ENCODE measurements around the gene SERTM1. TPM values are rescaled to one million over a fixed set of nuclear protein-coding genes. Genes with fewer than 3 reads are reported as not detected.

SERTM1 gene
- total and polyA plus RNA-seq, 10 of the 15 experiments (the other 5 are each of a cell fraction or from before 2014, with no cell fraction given) = not detected

DNA sequence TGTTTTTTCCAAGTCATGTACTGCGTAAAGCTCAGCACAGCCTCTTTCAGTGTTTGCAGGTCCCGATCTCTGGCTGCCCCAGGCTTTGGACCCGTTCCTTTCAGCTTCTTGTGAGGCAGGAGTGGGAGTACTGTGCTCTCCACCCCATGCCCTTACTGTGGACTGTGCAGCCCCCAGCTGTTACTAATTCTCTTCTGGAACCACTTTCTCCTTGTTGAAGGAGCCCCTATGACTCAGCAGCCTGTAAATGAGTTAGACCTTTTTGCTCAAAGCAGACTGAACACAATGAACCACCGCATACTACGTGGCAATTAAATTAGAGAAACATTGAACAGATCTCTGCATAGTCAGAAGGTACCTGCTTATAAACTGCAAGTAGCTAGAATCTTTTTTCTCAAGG lies 39.0 kb downstream of the SERTM1 start:
- BruUV-seq (replicated peaks) = no TSS peak
- H3K27ac ChIP-seq (ENCODE audit: control insufficient read depth, insufficient read depth) = no peak overlapping the region
- in situ Hi-C loops (cut with MboI) (no loop called here), intact Hi-C loops (cut with micrococcal nuclease; ENCODE audit: unreplicated experiment) (no loop called here)
- H2AFZ ChIP-seq (ENCODE audit: control insufficient read depth, low read depth, low read length) = no peak overlapping the region
- no peaks in the 10 kb centered on the region for H4K20me1 ChIP-seq (ENCODE audit: control insufficient read depth, insufficient read depth)
- CTCF ChIA-PET = interaction anchor here (0.6 kb wide), 1 partner anchor 592 kb away, joined by 3 read pairs; no protein-coding TSS in a partner anchor
- no peak for ATAC-seq
- no peaks in the 10 kb centered on the region for H3K4me1 ChIP-seq (ENCODE audit: control insufficient read depth, insufficient read depth, low read length)
- H3K79me2 ChIP-seq (ENCODE audit: control insufficient read depth, insufficient read depth, low read length) = no peaks in the 10 kb centered on the region
- 31% methylated on average over 5 of the region's 5 CpGs for WGBS (ENCODE audit: insufficient coverage, insufficient replicate concordance, low lambda C conversion rate, missing lambda C conversion rate)
- POLR2A ChIA-PET = no interaction called here
- no peak for DNase-seq (ENCODE audit: low read depth, low spot score)
- RAD21 ChIA-PET (ENCODE audit: unreplicated experiment) = no interaction called here
- FAIRE-seq = no peak
- no peak overlapping the region for H3K9ac ChIP-seq (ENCODE audit: control insufficient read depth, insufficient read depth, low read length)
- H3K36me3 ChIP-seq (ENCODE audit: control insufficient read depth in 2 of 2, insufficient read depth in 2 of 2, low read length in 1 of 2) = no peaks in the 10 kb centered on the region
- H3K4me2 ChIP-seq (ENCODE audit: control insufficient read depth, insufficient read depth) = no peak overlapping the region
- H3K9me3 ChIP-seq (replicated peaks; ENCODE audit: control insufficient read depth, insufficient read depth, low read length) = no peaks in the 10 kb centered on the region
- H3K4me3 ChIP-seq = no peak overlapping the region
- TF ChIP-seq PML (IDR thresholded peaks at IDR 0.05; ENCODE audit: low read length) (no peak), NRF1 (conservative IDR thresholded peaks at IDR 0.05; ENCODE audit: low read depth, low read length) (no peak), NFXL1 (IDR thresholded peaks at IDR 0.05; ENCODE audit: borderline replicate concordance) (no peak), ZNF622 (IDR thresholded peaks at IDR 0.05) (no peak), SMC3 (IDR thresholded peaks at IDR 0.05; ENCODE audit: borderline replicate concordance, low read length) (no peak), TARDBP (IDR thresholded peaks at IDR 0.05; ENCODE audit: borderline replicate concordance) (no peak), ZNF217 (IDR thresholded peaks at IDR 0.05) (no peak), MXI1 (IDR thresholded peaks at IDR 0.05; ENCODE audit: low read depth, low read length) (no peak), STAT3 (IDR thresholded peaks at IDR 0.05; ENCODE audit: low read depth, low read length) (no peak), SMAD1 (IDR thresholded peaks at IDR 0.05; ENCODE audit: low read depth, partially characterized antibody) (no peak), SUPT20H (IDR thresholded peaks at IDR 0.05; ENCODE audit: borderline replicate concordance, control insufficient read depth, low read depth, low read length) (no peak), EZH2 (IDR thresholded peaks at IDR 0.05; ENCODE audit: borderline replicate concordance, control insufficient read depth, low read depth, low read length) (no peak)
- TF ChIP-seq, protein P1, sequence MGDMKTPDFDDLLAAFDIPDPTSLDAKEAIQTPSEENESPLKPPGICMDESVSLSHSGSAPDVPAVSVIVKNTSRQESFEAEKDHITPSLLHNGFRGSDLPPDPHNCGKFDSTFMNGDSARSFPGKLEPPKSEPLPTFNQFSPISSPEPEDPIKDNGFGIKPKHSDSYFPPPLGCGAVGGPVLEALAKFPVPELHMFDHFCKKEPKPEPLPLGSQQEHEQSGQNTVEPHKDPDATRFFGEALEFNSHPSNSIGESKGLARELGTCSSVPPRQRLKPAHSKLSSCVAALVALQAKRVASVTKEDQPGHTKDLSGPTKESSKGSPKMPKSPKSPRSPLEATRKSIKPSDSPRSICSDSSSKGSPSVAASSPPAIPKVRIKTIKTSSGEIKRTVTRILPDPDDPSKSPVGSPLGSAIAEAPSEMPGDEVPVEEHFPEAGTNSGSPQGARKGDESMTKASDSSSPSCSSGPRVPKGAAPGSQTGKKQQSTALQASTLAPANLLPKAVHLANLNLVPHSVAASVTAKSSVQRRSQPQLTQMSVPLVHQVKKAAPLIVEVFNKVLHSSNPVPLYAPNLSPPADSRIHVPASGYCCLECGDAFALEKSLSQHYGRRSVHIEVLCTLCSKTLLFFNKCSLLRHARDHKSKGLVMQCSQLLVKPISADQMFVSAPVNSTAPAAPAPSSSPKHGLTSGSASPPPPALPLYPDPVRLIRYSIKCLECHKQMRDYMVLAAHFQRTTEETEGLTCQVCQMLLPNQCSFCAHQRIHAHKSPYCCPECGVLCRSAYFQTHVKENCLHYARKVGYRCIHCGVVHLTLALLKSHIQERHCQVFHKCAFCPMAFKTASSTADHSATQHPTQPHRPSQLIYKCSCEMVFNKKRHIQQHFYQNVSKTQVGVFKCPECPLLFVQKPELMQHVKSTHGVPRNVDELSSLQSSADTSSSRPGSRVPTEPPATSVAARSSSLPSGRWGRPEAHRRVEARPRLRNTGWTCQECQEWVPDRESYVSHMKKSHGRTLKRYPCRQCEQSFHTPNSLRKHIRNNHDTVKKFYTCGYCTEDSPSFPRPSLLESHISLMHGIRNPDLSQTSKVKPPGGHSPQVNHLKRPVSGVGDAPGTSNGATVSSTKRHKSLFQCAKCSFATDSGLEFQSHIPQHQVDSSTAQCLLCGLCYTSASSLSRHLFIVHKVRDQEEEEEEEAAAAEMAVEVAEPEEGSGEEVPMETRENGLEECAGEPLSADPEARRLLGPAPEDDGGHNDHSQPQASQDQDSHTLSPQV (IDR thresholded peaks at IDR 0.05) = no peak
- TF ChIP-seq, protein P2, sequence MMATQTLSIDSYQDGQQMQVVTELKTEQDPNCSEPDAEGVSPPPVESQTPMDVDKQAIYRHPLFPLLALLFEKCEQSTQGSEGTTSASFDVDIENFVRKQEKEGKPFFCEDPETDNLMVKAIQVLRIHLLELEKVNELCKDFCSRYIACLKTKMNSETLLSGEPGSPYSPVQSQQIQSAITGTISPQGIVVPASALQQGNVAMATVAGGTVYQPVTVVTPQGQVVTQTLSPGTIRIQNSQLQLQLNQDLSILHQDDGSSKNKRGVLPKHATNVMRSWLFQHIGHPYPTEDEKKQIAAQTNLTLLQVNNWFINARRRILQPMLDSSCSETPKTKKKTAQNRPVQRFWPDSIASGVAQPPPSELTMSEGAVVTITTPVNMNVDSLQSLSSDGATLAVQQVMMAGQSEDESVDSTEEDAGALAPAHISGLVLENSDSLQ (IDR thresholded peaks at IDR 0.05) = no peak
- H3K27me3 ChIP-seq (replicated peaks in 1 of 2; ENCODE audit: control insufficient read depth in 2 of 2, insufficient read depth in 2 of 2, low read length in 1 of 2) = no peaks in the 10 kb centered on the region
- SMC1A ChIA-PET (ENCODE audit: uncharacterized antibody, unreplicated experiment) = no interaction called here

Data from GM12878 (cell line).